Stimulated activated CD4-positive, alpha-beta T cell treated with anti-CD3 and anti-CD28 coated beads, TNF-alpha, amount 100 ng/mL, for 1 hour (primary cell): Measurements from ENCODE around the gene LILRA6.
"Not testable (repeated sequence)": the region's sequence is repeated elsewhere in the genome, so short reads cannot be mapped to it uniquely, and the experiment has no call there.

ENCODE experiments used
- DNase-seq, 3 donors: peaks; one replicate each; pipeline ENCODE4 v3.0.0-alpha.2; 2020; ENCODE audit warnings: low read depth in 3 of 3, low spot score in 1 of 3

Gene LILRA6

DNA sequence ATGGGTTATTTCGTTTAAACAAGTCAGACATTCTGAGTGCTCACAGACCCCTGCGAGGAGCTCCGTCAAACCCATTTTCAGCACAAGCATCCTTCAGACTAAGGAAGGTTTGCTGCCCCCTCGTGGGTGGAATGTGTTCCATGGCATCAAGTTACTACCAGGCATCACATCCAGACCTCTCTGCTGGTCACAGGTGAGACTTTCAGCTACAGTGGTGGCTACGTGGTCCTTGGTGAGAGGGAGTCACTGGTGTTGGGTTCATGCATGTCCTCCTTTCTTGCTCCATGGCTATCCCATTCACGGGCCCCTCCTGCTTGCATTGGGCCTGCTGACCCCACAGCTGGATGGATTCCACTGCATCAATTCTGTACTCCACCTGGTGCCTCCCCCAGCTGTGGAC is 23.5 kb upstream of the LILRA6 start:
- peak in 2 of 3 donors; percentile 12 to 62 for DNase-seq

- no peak for DNase-seq
These were observed 19.9 kb upstream of the LILRA6 start for GRCh38 chr19:54262470-54262869.

GRCh38 chr19:54262066-54262465 is 19.5 kb upstream of the LILRA6 start:
- DNase-seq, result no peak

GRCh38 chr19:54257116-54257480 is 14.5 kb upstream of the LILRA6 start, which contains the start of gene LILRB5:
Gene LILRB5, minus strand, starts transcription at chr19:54257273. Its CDS starts 80 bp downstream, at chr19:54257193.
- DNase-seq, result no peak

GRCh38 chr19:54256250-54257115 is 13.9 kb upstream of the LILRA6 start:
- no peak for DNase-seq

- DNase-seq, result no peak
These were observed 12.7 kb upstream of the LILRA6 start for GRCh38 chr19:54255105-54255775.

DNA sequence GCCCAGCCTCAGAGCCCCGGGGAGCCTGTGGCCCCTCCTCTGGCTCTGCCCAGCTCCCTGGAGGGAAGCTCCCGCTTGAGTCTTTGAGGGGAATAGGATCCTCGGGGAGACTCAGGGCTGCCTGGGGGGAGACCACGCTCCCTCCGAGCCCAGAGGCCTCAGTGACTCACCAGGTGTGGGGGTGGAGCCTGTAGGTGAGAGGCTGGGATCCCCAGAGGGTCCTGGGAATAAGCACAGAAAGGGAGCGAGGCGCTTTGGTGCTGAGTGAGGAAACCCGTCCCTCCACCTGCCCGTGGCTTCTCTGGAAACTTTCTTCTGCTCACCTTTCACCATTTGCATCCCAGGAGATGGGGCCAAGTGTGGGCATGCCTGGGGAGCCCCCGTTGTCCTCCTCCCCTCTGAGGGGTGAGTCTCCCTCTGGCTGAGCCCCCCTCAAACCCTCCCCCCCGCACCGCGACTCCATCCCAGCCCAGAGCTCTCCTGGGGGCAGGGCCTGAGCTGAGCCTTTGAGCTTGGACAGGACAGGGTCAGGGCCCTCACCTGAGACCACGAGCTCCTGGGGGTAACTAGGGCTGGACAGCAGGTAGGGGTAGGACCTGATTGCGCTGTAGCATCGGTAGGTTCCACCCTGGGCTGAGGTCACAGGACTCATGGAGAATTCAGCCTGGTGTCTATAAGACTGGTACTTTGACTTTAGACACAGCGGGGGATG is 11.8 kb upstream of the LILRA6 start:
- DNase-seq, result no peak

- DNase-seq, result no peak
These were observed 11.0 kb upstream of the LILRA6 start for GRCh38 chr19:54253331-54254194.

DNA sequence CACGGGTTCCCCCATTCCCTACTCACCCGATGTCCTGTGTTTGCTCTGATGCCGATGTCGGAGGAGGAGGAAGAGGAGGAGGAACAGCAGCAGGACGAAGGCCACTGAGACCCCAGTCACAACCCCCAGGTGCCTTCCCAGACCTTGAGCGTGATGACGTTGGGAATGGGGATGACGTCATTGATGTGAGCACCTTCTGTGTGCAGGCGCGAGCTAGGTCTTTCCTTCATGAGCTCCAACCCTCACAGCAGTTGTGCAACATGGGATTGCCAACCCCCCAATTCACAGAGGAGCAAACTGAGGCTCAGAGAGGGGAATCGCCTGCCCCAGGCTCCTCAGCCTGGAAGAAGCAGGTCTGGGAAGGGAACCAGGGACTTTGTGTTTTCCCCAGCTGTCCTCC is 10.3 kb upstream of the LILRA6 start:
- DNase-seq, result no peak

- DNase-seq, result no peak
These were observed 9.7 kb upstream of the LILRA6 start for GRCh38 chr19:54252243-54252642.

DNA sequence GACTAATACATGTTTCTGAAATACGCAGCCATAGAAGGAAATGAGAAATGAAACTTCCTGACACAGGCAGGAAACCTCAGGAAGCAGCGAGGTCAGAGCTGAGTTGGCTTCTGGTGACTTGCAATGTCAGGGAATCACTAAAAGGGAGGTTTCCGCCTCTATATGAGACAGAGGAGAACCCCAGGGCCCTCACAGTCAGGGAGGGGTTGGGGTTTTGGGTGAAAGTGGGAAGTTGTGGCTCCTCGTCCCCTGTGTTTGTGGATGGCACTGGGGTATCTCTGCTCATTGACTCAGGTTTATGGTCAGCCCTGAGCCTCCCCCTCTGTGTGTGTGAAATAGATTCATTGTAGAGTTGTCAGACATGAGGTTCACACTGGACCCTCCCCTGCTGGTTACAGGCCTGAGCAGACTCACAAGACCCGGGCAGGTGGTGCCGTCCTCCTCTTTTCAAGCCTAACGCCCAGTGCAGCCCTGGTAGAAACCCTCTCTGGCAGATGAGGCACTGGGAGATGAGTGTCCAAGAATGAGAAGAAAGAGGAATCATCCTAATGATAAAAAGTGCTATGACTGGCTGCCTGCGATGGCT is 5.5 kb upstream of the LILRA6 start:
- no peak for DNase-seq

DNA sequence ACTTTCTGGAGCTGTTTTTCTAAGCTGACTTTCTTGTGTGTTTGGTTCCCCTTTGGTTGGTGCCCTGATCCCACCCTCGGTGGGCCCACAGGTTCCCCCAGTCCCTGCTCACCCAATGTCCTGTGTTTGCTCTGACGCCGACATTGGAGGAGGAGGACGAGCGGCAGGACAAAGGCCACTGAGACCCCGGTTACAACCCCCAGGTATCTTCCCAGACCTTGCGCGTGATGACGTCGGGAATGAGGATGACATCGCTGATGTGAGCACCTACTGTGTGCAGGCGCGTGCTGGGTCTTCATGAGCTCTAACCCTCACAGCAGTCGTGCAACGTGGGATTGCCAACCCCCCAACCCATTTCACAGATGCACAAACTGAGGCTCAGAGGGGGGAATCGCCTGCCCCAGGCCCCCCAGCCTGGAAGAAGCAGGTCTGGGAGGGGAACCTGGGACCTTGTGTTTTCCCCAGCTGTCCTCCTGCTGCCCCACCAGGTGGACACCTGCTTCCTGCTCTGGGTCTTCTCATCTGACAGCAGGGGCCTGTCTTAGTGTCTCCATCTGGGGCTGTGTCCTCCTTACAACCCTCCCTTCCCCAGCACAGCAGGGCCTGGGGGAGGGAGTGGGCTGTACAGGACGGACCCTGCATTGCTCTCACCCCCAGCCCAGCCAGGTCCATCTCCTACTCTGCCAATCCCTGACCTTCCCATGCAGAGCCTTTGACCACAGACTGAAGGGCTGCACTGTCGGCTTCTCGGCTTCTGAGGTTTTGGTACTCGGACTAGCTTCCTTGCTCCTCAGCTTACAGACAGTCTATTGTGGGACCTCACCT is 4.7 kb upstream of the LILRA6 start:
- no peak for DNase-seq

DNA sequence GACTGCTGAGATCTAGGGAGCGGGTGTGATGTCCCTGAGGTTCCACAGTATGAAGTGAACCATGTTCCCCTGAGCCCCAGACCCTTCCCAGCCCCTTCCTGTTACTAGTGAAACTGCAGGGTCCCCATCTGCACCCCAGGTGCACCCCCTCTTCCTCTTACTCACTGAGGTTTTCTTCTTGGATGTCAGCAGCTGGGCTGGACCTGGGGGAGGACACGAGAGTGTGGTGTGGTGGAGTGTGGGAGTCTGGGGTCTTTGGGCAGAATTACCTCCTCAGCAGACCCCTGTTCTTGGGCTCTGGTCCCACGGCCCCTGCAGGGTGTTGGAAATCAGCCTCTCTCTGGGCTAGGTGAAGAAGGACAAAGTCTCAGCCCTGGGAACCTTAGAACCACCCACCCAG is 3.3 kb upstream of the LILRA6 start:
- no peak for DNase-seq

DNA sequence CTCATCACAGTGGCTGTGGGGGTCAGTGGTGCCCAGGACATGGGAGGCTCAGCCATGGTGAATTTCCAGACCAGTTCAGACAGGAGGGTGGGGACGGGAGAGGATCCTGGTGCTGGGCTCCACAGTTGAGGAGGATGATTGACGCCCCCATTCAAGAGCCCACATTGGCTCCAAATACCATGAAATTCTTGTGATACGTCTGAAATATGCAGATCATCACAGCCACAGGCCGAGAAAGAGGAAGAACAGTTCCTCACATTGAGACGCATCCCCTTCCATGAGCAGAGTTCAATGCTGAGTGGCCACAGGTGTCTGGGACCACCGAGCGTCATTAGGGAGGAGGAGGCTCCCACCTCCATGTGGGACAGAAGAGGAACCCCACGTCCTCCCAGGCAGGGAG is 1.2 kb upstream of the LILRA6 start:
- DNase-seq, result not testable (repeated sequence)

DNA sequence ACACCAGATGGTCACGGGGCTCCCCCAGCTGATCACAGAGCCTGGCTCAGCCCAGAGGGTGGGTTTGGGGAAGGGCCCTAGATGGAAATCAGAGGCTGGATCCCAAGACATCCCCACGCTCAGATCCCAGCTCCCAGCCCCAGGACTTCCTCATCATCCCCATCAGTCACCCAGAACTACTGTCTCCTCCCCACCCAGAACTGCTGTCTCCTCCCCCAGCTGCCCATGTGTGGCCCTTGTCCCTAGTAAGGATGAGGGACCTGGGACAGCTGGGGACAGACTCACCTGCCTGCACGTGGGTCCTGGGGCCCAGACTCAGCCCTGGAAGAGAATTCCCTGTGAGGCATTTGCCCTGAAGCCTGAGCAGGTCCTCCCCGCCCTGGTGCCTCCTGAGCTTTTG is 356 bp downstream of the LILRA6 start:
- not testable (repeated sequence) for DNase-seq

GRCh38 chr19:54240372-54241336 is 1.9 kb downstream of the LILRA6 start:
- not testable (repeated sequence) for DNase-seq

- DNase-seq, result not testable (repeated sequence)
These were observed 2.9 kb downstream of the LILRA6 start for GRCh38 chr19:54239491-54240371.
